Fibroblast of lung (primary cell): ENCODE data around the gene IMMP2L. TPM values are rescaled to one million over a fixed set of nuclear protein-coding genes. Genes with fewer than 3 reads are reported as not detected.
"Not testable (repeated sequence)": the region's sequence is repeated elsewhere in the genome, so short reads cannot be mapped to it uniquely, and the experiment has no call there.

Experiments used
- DNase-seq, 2 donors: peaks; one replicate each; pipeline versions ENCODE4 v3.0.0 to v3.0.0-alpha.2; 2010; ENCODE audit warnings: low read depth in 2 of 2
- H2AFZ ChIP-seq: 2 replicates; pipeline ENCODE4 v1.5.1; 2012; ENCODE audit warnings: low read length, control low read depth, inconsistent platforms
- H3K27ac ChIP-seq: 2 replicates; pipeline ENCODE4 v1.5.1; 2011; ENCODE audit warnings: low read length, control low read depth; ENCODE audit not compliant: insufficient read depth
- H3K27me3 ChIP-seq: 2 replicates; pipeline ENCODE4 v1.5.1; 2011; ENCODE audit warnings: mild to moderate bottlenecking, low read length; ENCODE audit not compliant: control insufficient read depth, insufficient read depth
- H3K36me3 ChIP-seq: 2 replicates; pipeline ENCODE4 v1.5.1; 2011; ENCODE audit warnings: low read length; ENCODE audit not compliant: control insufficient read depth, insufficient read depth
- H3K4me1 ChIP-seq: 2 replicates; pipeline ENCODE4 v1.5.1; 2011; ENCODE audit warnings: low read length; ENCODE audit not compliant: control insufficient read depth, insufficient read depth; ENCODE audit errors: extremely low read depth
- H3K4me2 ChIP-seq: 2 replicates; pipeline ENCODE4 v1.5.1; 2011; ENCODE audit warnings: low read length, control low read depth; ENCODE audit not compliant: insufficient read depth; ENCODE audit errors: extremely low read depth
- H3K4me3 ChIP-seq, 4 experiments: fragments of 200-600 bp in 1 of 4; sonication (generic) in 1 of 4; replicated peaks in 1 of 4; 2 replicates each; pipeline ENCODE4 v1.5.1; 2011 to 2016; ENCODE audit warnings: low read length in 4 of 4, low read depth in 3 of 4, mild to moderate bottlenecking in 3 of 4, control low read depth in 2 of 4, inconsistent platforms in 1 of 4, mixed read lengths in 1 of 4; ENCODE audit not compliant: insufficient read depth in 1 of 4; ENCODE audit errors: control extremely low read depth in 1 of 4
- H3K79me2 ChIP-seq: 2 replicates; pipeline ENCODE4 v1.5.1; 2012; ENCODE audit warnings: mild to moderate bottlenecking, low read length, inconsistent platforms; ENCODE audit not compliant: control insufficient read depth, insufficient read depth
- H3K9ac ChIP-seq: 2 replicates; pipeline ENCODE4 v1.5.1; 2011; ENCODE audit warnings: mild to moderate bottlenecking, low read length, control low read depth; ENCODE audit not compliant: insufficient read depth
- H3K9me3 ChIP-seq: 2 replicates; pipeline ENCODE4 v1.5.1; 2012; ENCODE audit warnings: low read depth, low read length; ENCODE audit not compliant: control insufficient read depth, insufficient read depth
- H4K20me1 ChIP-seq: 2 replicates; pipeline ENCODE4 v1.5.1; 2011; ENCODE audit warnings: low read length; ENCODE audit not compliant: control insufficient read depth, insufficient read depth; ENCODE audit errors: extremely low read depth
- CTCF ChIP-seq, 2 donors: IDR thresholded peaks in 1 of 2; conservative IDR thresholded peaks in 1 of 2; 1 replicate in 1 of 2; 2 replicates in 1 of 2; pipeline ENCODE4 v1.5.1; 2011 to 2012; ENCODE audit warnings: low read length in 2 of 2, control low read depth in 1 of 2, inconsistent platforms in 1 of 2, low read depth in 1 of 2, mild to moderate bottlenecking in 1 of 2
- EZH2 ChIP-seq: IDR thresholded peaks from 2 replicates; pipeline ENCODE4 v1.5.1; 2012; ENCODE audit warnings: low read length, control low read depth, mild to moderate bottlenecking; ENCODE audit errors: missing control alignments
- polyA plus RNA-seq, 2 donors: library from polyadenylated mRNA; depleted of rRNA in 1 of 2; stranded (reverse) in 1 of 2; unstranded in 1 of 2; fragments of >200 nt; gene quantifications; 2 replicates each; pipeline ENCODE4 v1.2.1, GENCODE V29; 2011 to 2012; ENCODE audit warnings: missing spikeins in 1 of 2
- total RNA-seq: library from RNA; depleted of rRNA; stranded (reverse); fragments of >200 nt; gene quantifications from 2 replicates; pipeline ENCODE4 v1.2.1, GENCODE V29; 2014

Gene IMMP2L
- total and polyA plus RNA-seq, 2 donors (not counting 1 experiment from before 2014, with no cell fraction given): 6.9 to 14.4 TPM

- Histone ChIP-seq H3K9ac (no peak overlapping the region), H2AFZ (no peak overlapping the region), H3K27me3 (no peaks in the 10 kb centered on the region), H3K4me2 (no peak overlapping the region), H3K79me2 (no peaks in the 10 kb centered on the region), H3K36me3 (no peaks in the 10 kb centered on the region), H3K9me3 (no peaks in the 10 kb centered on the region), H4K20me1 (no peaks in the 10 kb centered on the region), H3K4me1 (no peaks in the 10 kb centered on the region), H3K27ac (no peak overlapping the region), H3K4me3 (no peak overlapping the region)
- no peak for TF ChIP-seq CTCF (conservative IDR thresholded peaks at IDR 0.05 in 1 of 2, IDR thresholded peaks at IDR 0.05 in 1 of 2; ENCODE audit: low read depth in 1 of 2, low read length in 2 of 2)
- TF ChIP-seq EZH2: no peak
- no peak for DNase-seq
Measured at GRCh38 chr7:111508387-111508786, 53.9 kb downstream of the IMMP2L start.

- not testable (repeated sequence) for H3K27me3 ChIP-seq, H2AFZ ChIP-seq, H3K4me3 ChIP-seq, H3K36me3 ChIP-seq, DNase-seq, H3K9ac ChIP-seq, H4K20me1 ChIP-seq, H3K9me3 ChIP-seq, H3K4me2 ChIP-seq, H3K27ac ChIP-seq, H3K4me1 ChIP-seq, H3K79me2 ChIP-seq
Measured at GRCh38 chr7:111505422-111505821, 56.9 kb downstream of the IMMP2L start.

GRCh38 chr7:111501799-111502198 is 60.5 kb downstream of the IMMP2L start:
- H3K4me1 ChIP-seq, H3K4me2 ChIP-seq, H2AFZ ChIP-seq, H3K27ac ChIP-seq, H3K27me3 ChIP-seq, H4K20me1 ChIP-seq, H3K9me3 ChIP-seq, H3K36me3 ChIP-seq, H3K9ac ChIP-seq, H3K4me3 ChIP-seq, DNase-seq, H3K79me2 ChIP-seq: not testable (repeated sequence)

- Histone ChIP-seq H4K20me1 (no peaks in the 10 kb centered on the region), H3K9me3 (no peaks in the 10 kb centered on the region), H3K36me3 (no peaks in the 10 kb centered on the region), H3K79me2 (no peaks in the 10 kb centered on the region), H3K4me2 (no peak overlapping the region), H3K4me1 (peaks cover 2% of the 10 kb centered on the region), H3K27me3 (no peaks in the 10 kb centered on the region), H2AFZ (no peak overlapping the region), H3K27ac (no peak overlapping the region), H3K4me3 (no peak overlapping the region), H3K9ac (no peak overlapping the region)
- no peak for TF ChIP-seq CTCF (conservative IDR thresholded peaks at IDR 0.05 in 1 of 2, IDR thresholded peaks at IDR 0.05 in 1 of 2; ENCODE audit: low read depth in 1 of 2, low read length in 2 of 2)
- TF ChIP-seq EZH2: no peak
- peak; percentile 83 to 85 for DNase-seq
Measured at GRCh38 chr7:111499027-111499426, 63.3 kb downstream of the IMMP2L start.
